Measurements from ENCODE around the gene SLC35G6.

The SLC35G6 gene

GRCh38 chr17:7486181-7486580 is 4.9 kb downstream of the SLC35G6 start:
- TF ChIP-seq CTCF (IDR thresholded peaks at IDR 0.05; ENCODE audit: low read depth, low read length, missing control alignments) = no peak
- H3K4me3 ChIP-seq (replicated peaks; ENCODE audit: low read depth, low read length) = peak overlapping the region; percentile 71

GRCh38 chr17:7490144-7490543 is 8.9 kb downstream of the SLC35G6 start:
- no peak overlapping the region for H3K4me3 ChIP-seq (replicated peaks; ENCODE audit: low read depth, low read length)
- TF ChIP-seq CTCF (IDR thresholded peaks at IDR 0.05; ENCODE audit: low read depth, low read length, missing control alignments) = no peak
- no peak for DNase-seq (ENCODE audit: extremely low read depth, low read depth)

More at GRCh38 chr17:7486181-7486580, 4.9 kb downstream of the SLC35G6 start:
- no peak for DNase-seq (ENCODE audit: extremely low read depth, low read depth)

GRCh38 chr17:7491583-7491982 is 10.3 kb downstream of the SLC35G6 start:
- no peak for TF ChIP-seq CTCF (IDR thresholded peaks at IDR 0.05; ENCODE audit: low read depth, low read length, missing control alignments)
- H3K4me3 ChIP-seq (replicated peaks; ENCODE audit: low read depth, low read length) = no peak overlapping the region

GRCh38 chr17:7493941-7494340 is 12.7 kb downstream of the SLC35G6 start:
- H3K4me3 ChIP-seq (replicated peaks; ENCODE audit: low read depth, low read length) = no peak overlapping the region
- no peak for DNase-seq (ENCODE audit: extremely low read depth, low read depth)
- no peak for TF ChIP-seq CTCF (IDR thresholded peaks at IDR 0.05; ENCODE audit: low read depth, low read length, missing control alignments)

More at GRCh38 chr17:7491583-7491982, 10.3 kb downstream of the SLC35G6 start:
- no peak for DNase-seq (ENCODE audit: extremely low read depth, low read depth)

GRCh38 chr17:7495906-7496434 is 14.7 kb downstream of the SLC35G6 start:
- no peak for DNase-seq (ENCODE audit: extremely low read depth, low read depth)
- H3K4me3 ChIP-seq (replicated peaks; ENCODE audit: low read depth, low read length) = no peak overlapping the region
- no peak for TF ChIP-seq CTCF (IDR thresholded peaks at IDR 0.05; ENCODE audit: low read depth, low read length, missing control alignments)

- TF ChIP-seq CTCF (IDR thresholded peaks at IDR 0.05; ENCODE audit: low read depth, low read length, missing control alignments) = no peak
- DNase-seq (ENCODE audit: extremely low read depth, low read depth) = no peak
- no peak overlapping the region for H3K4me3 ChIP-seq (replicated peaks; ENCODE audit: low read depth, low read length)
These were observed 15.4 kb downstream of the SLC35G6 start for GRCh38 chr17:7496470-7497183.

Measured in HFF-Myc (cell line).